NCI-H748 (cell line): ENCODE results near the gene ATP6V1F.

ENCODE experiments used
- DNase-seq: peaks from one replicate; lab custom pipeline; 2025; ENCODE audit not compliant: unreplicated experiment; lab: John Stamatoyannopoulos, UW

Gene ATP6V1F

GRCh38 chr7:128914566-128915151, 52.0 kb downstream of the ATP6V1F start:
- DNase-seq: no peak

GRCh38 chr7:128915271-128915819, 52.7 kb downstream of the ATP6V1F start:
- no peak for DNase-seq
